B cell (primary cell): Measurements from ENCODE around the gene TMF1. TPM values are rescaled to one million over a fixed set of nuclear protein-coding genes. Genes with fewer than 3 reads are reported as not detected.

Source experiments
- ATAC-seq: fragments of 200-7000 bp; cut with Tn5 transposase; one replicate; pipeline ENCODE4 v1.10.0; 2021; ENCODE audit warnings: low read depth, mild to moderate bottlenecking, moderate number of reproducible peaks, moderate library complexity
- CTCF ChIA-PET: fragments of 350-600 bp; sonication (Branson Sonifier 250); formaldehyde crosslinking; loops from one replicate; lab custom pipeline; 2021; ENCODE audit warnings: antibody characterized with exemption, inconsistent platforms; lab: Charles Lee
- POLR2A ChIA-PET: fragments of 350-600 bp; sonication (Branson Sonifier 250); formaldehyde crosslinking; loops from one replicate; lab custom pipeline; 2021; ENCODE audit warnings: antibody characterized with exemption; lab: Charles Lee
- DNase-seq: peaks from one replicate; pipeline ENCODE4 v3.0.0; 2013
- H2AFZ ChIP-seq: 2 replicates; pipeline ENCODE4 v1.6.1; 2012; ENCODE audit warnings: mild to moderate bottlenecking, low read depth, low read length; ENCODE audit not compliant: insufficient read depth, poor library complexity, severe bottlenecking
- H3K27ac ChIP-seq, 2 donors: 1 replicate in 1 of 2; 2 replicates in 1 of 2; pipeline ENCODE4 v1.5.1; 2012 to 2013; ENCODE audit warnings: low read length in 2 of 2, mild to moderate bottlenecking in 2 of 2, moderate library complexity in 1 of 2
- H3K27me3 ChIP-seq, 4 experiments: fragments of 200-600 bp in 1 of 4; sonication (generic) in 1 of 4; replicated peaks in 1 of 4; 1 replicate in 2 of 4; 2 replicates in 2 of 4; pipeline versions ENCODE4 v1.6.1 to v1.7.0; 2013 to 2016; ENCODE audit warnings: low read length in 3 of 4, mild to moderate bottlenecking in 2 of 4, mixed read lengths in 1 of 4, moderate library complexity in 1 of 4; ENCODE audit not compliant: insufficient read depth in 4 of 4, control insufficient read depth in 3 of 4; ENCODE audit errors: control extremely low read depth in 1 of 4
- H3K36me3 ChIP-seq, 2 experiments: replicated peaks in 1 of 2; 1 replicate in 1 of 2; 2 replicates in 1 of 2; pipeline versions ENCODE4 v1.6.1 to v1.7.1; 2013; ENCODE audit warnings: low read length in 1 of 2; ENCODE audit not compliant: insufficient read depth in 2 of 2, control insufficient read depth in 1 of 2; ENCODE audit errors: control extremely low read depth in 1 of 2, extremely low read depth in 1 of 2
- H3K4me1 ChIP-seq, 2 donors: fragments of 200-600 bp in 1 of 2; sonication (generic) in 1 of 2; 1 replicate in 1 of 2; 2 replicates in 1 of 2; pipeline versions ENCODE4 v1.5.1 to v1.6.1; 2013 to 2017; ENCODE audit warnings: low read length in 2 of 2; ENCODE audit not compliant: control insufficient read depth in 2 of 2, insufficient read depth in 2 of 2
- H3K4me2 ChIP-seq: replicated peaks from 2 replicates; pipeline ENCODE3; 2012; ENCODE audit warnings: mild to moderate bottlenecking, low read depth, low read length; ENCODE audit not compliant: poor library complexity, severe bottlenecking
- H3K4me3 ChIP-seq, 5 experiments: fragments of 200-600 bp in 1 of 5; sonication (generic) in 1 of 5; 1 replicate in 3 of 5; 2 replicates in 2 of 5; pipeline versions ENCODE4 v1.5.1 to v1.7.0; 2011 to 2016; ENCODE audit warnings: low read length in 4 of 5, mild to moderate bottlenecking in 4 of 5, low read depth in 2 of 5, control low read depth in 1 of 5, moderate library complexity in 1 of 5; ENCODE audit not compliant: insufficient read depth in 1 of 5; ENCODE audit errors: control extremely low read depth in 1 of 5, extremely low read depth in 1 of 5
- H3K79me2 ChIP-seq: fragments of 200-600 bp; sonication (generic); one replicate; pipeline ENCODE4 v1.6.0; 2016; ENCODE audit warnings: low read length; ENCODE audit not compliant: control insufficient read depth, insufficient read depth
- H3K9ac ChIP-seq: fragments of 200-600 bp; sonication (generic); 2 replicates; pipeline ENCODE4 v1.6.1; 2017; ENCODE audit warnings: mild to moderate bottlenecking, low read length, moderate library complexity
- H3K9me3 ChIP-seq, 3 donors: one replicate each; pipeline versions ENCODE4 v1.6.1 to v1.7.1; 2013; ENCODE audit warnings: low read length in 2 of 3; ENCODE audit not compliant: control insufficient read depth in 2 of 3, insufficient read depth in 1 of 3; ENCODE audit errors: control extremely low read depth in 1 of 3
- H4K20me1 ChIP-seq: 2 replicates; pipeline ENCODE4 v1.6.0; 2012; ENCODE audit warnings: mild to moderate bottlenecking, low read length; ENCODE audit not compliant: insufficient read depth, control insufficient read depth, poor library complexity, severe bottlenecking
- H3K27ac Mint-ChIP-seq: one replicate; pipeline ENCODE4 v1.8.0; 2021; ENCODE audit warnings: mixed read lengths
- H3K27me3 Mint-ChIP-seq: one replicate; pipeline ENCODE4 v1.8.0; 2021; ENCODE audit warnings: mixed read lengths
- H3K4me1 Mint-ChIP-seq: one replicate; pipeline ENCODE4 v1.8.0; 2021; ENCODE audit warnings: mixed read lengths
- H3K4me3 Mint-ChIP-seq: one replicate; pipeline ENCODE4 v1.8.0; 2021; ENCODE audit warnings: mixed read lengths
- H3K9me3 Mint-ChIP-seq: one replicate; pipeline ENCODE4 v1.8.0; 2022; ENCODE audit warnings: mixed read lengths; ENCODE audit not compliant: insufficient read depth
- EZH2 ChIP-seq: IDR thresholded peaks from 2 replicates; pipeline ENCODE4 v1.6.1; 2012; ENCODE audit warnings: borderline replicate concordance, low read depth, mild to moderate bottlenecking, moderate library complexity, low read length; ENCODE audit not compliant: insufficient read depth, poor library complexity, severe bottlenecking
- WGBS: methylation state at CpG from one replicate; pipeline ENCODE4 v1.1.5; 2013; ENCODE audit warnings: missing lambda C conversion rate; ENCODE audit not compliant: insufficient coverage; 5-methylcytosine and 5-hydroxymethylcytosine counted together
- intact Hi-C: fragments of 100-400 bp; cut with micrococcal nuclease; formaldehyde crosslinking; loops from one replicate; pipeline ENCODE4 v1.10.0; 2022
- polyA plus RNA-seq: library from polyadenylated mRNA; depleted of rRNA; stranded (reverse); fragments of >200 nt; gene quantifications from 2 replicates; pipeline ENCODE4 v1.2.3, GENCODE V29; 2012
- total RNA-seq, 2 donors: library from RNA; stranded (reverse); fragments of 120-200 nt in 1 of 2; gene quantifications; 1 replicate in 1 of 2; 2 replicates in 1 of 2; pipeline versions ENCODE4 v1.2.3 to v1.2.4, GENCODE V29; 2013 to 2022
- TF ChIP-seq, protein P1 (sequence below): fragments of 200-600 bp; IDR thresholded peaks from one replicate; pipeline ENCODE4 v1.8.0; 2022; ENCODE audit warnings: antibody characterized with exemption, mild to moderate bottlenecking

Gene TMF1
- total and polyA plus RNA-seq, 2 donors (not counting 1 experiment from before 2014, with no cell fraction given) = 6.8 to 65.1 TPM

DNA sequence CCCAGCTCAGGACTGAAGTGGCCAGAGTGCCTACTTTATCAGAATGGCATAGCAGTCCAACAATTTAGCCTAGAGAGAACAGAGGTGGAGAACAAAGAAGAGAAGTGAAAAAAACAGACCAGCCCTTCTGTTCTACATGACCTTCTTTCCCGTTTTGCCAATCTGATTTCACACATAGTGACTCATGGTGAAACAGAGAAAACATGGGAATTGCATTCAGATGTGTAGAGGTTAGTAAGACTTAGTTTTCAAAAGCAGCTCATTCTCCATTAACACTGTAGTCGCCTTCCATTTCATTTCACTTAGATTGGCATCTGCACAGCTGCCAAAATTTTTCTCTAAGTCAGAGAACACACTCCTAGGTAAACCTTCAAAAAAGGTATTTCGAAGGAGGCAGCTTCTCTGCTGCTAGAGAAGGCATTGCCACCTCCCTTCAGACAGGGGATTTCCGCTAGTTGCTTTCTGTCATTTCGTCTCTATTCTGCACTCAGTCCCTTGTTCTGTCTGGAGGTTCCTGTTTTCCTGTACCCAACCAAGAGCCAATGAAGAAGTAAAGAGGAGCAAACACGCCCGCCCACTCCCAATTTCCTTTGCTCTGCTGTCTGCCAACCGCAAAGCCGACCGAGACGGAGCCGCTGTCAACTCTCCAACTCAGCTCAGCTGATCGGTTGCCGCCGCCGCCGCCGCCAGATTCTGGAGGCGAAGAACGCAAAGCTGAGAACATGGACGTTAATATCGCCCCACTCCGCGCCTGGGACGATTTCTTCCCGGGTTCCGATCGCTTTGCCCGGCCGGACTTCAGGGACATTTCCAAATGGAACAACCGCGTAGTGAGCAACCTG is 32.4 kb upstream of the TMF1 start, which contains the start of gene ARL6IP5:
ARL6IP5 (plus strand) TSS at position 612 of the 842 bp plus-strand sequence; CDS start at position 723, 111 bp downstream.
- Mint-ChIP-seq H3K4me1 (peaks cover 72% of the 10 kb centered on the region), H3K27me3 (no peaks in the 10 kb centered on the region), H3K9me3 (no peaks in the 10 kb centered on the region), H3K27ac (peak within 1 kb of the TSS; percentile 97), H3K4me3 (peak within 1 kb of the TSS; percentile 95)
- Histone ChIP-seq H3K79me2 (peaks cover 64% of the 10 kb centered on the region), H3K4me3 (peak within 1 kb of the TSS; percentile 82 to 96 (median 92)), H2AFZ (peak within 1 kb of the TSS; percentile 80), H3K27me3 (no peaks in the 10 kb centered on the region), H3K4me1 (peaks cover 66 to 72% of the 10 kb centered on the region in 2 donors), H3K9ac (peak within 1 kb of the TSS; percentile 83), H3K9me3 (no peaks in the 10 kb centered on the region), H3K4me2 (peak within 1 kb of the TSS; percentile 87), H4K20me1 (peaks cover 5% of the 10 kb centered on the region), H3K27ac (peak within 1 kb of the TSS; percentile 87 to 95), H3K36me3 (peaks cover 0 to 7% of the 10 kb centered on the region in 2 experiments)
- ATAC-seq = peak; percentile 75
- intact Hi-C loops = loop anchor here (1.0 to 5.0 kb wide), 4 partner anchors 8 to 72 kb away; partner anchors contain the start of genes EOGT, LMOD3 and TMF1
- no peak for TF ChIP-seq EZH2
- TF ChIP-seq, protein P1, sequence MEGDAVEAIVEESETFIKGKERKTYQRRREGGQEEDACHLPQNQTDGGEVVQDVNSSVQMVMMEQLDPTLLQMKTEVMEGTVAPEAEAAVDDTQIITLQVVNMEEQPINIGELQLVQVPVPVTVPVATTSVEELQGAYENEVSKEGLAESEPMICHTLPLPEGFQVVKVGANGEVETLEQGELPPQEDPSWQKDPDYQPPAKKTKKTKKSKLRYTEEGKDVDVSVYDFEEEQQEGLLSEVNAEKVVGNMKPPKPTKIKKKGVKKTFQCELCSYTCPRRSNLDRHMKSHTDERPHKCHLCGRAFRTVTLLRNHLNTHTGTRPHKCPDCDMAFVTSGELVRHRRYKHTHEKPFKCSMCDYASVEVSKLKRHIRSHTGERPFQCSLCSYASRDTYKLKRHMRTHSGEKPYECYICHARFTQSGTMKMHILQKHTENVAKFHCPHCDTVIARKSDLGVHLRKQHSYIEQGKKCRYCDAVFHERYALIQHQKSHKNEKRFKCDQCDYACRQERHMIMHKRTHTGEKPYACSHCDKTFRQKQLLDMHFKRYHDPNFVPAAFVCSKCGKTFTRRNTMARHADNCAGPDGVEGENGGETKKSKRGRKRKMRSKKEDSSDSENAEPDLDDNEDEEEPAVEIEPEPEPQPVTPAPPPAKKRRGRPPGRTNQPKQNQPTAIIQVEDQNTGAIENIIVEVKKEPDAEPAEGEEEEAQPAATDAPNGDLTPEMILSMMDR = no peak
- ChIA-PET CTCF (interaction anchor here (0.5 to 2.1 kb wide), 7 partner anchors 9 to 71 kb away, joined by 3 to 15 read pairs (median 5); partner anchors contain the start of genes EOGT and TMF1), POLR2A (interaction anchor here (0.8 to 1.8 kb wide), 4 partner anchors 9 to 37 kb away, joined by 3 to 9 read pairs (median 4); partner anchors contain the start of gene TMF1)
- peak; percentile 96 for DNase-seq
- WGBS = under 1% methylated on average over 31 of the region's 32 CpGs
